Activated CD8-positive, alpha-beta memory T cell treated with anti-CD3 and anti-CD28 coated beads for 48 hours (primary cell): ENCODE measurements around the gene EBF4.

Experiments
- DNase-seq, 3 experiments: peaks; one replicate each; pipeline ENCODE4 v3.0.0-alpha.2; 2020; ENCODE audit warnings: low read depth in 2 of 3, low spot score in 2 of 3

The EBF4 gene, protein sequence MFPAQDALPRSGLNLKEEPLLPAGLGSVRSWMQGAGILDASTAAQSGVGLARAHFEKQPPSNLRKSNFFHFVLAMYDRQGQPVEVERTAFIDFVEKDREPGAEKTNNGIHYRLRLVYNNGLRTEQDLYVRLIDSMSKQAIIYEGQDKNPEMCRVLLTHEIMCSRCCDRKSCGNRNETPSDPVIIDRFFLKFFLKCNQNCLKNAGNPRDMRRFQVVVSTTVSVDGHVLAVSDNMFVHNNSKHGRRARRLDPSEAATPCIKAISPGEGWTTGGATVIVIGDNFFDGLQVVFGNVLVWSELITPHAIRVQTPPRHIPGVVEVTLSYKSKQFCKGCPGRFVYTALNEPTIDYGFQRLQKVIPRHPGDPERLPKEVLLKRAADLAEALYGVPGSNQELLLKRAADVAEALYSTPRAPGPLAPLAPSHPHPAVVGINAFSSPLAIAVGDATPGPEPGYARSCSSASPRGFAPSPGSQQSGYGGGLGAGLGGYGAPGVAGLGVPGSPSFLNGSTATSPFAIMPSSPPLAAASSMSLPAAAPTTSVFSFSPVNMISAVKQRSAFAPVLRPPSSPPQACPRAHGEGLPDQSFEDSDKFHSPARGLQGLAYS

GRCh38 chr20:2692036-2692885, at the start of gene EBF4:
EBF4 (plus strand) TSS chr20:2692780; CDS start chr20:2693646, 866 bp downstream.
- no peak for DNase-seq

- DNase-seq: no peak
These were observed 48.9 kb upstream of the EBF4 start for GRCh38 chr20:2643708-2644107.

DNA sequence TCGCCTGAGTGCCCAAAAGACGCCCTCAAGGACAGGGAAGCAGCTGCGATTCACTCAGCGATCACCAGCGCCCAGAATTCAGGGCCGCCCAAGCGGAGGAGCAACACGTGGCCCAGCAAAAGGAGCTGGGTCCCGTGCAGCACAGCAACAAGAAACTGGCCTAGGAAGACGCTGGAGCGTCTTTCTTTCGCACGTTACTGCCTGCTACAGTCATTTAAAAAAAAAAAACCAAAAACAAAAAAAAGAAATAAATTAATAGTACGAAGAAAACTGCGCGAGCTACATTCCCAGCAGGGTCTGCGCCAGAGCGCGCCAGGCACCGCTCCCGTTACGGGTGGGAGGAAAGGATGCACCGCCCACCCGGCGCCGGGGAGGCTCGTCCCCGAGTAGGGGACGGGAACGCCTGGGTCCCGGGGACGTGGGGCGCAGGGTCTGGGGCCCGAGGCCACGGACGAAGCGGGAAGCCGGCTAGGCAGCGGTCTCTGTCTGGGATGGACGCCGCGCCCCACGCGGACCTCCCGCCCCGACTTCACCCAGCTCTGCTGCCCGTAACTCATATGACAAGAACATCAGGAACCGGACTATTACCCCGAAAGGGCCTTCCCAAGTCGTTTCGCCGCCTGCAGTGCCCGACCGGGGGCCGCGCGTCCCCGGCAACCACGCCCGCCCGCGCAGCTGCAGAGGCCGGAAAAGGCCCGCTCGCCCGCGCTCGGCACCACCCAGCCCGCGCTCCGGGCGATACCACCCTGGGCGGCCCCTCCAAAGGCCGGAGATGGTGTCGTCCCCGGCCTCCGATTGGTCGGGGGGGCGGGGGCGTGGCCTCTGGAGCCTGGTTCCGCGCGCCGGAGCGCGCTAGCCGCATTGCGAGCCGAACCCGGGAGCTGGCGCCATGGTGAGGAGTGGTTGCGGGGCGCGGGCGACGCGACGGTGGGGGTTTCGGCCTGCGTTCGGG, 40.5 kb upstream of the EBF4 start, which contains the start of gene NOP56:
Gene NOP56 (plus strand): TSS at position 861 of the 952 bp plus-strand sequence. CDS start 29 bp downstream, at position 890.
- DNase-seq: peak; percentile 90 to 95 (median 94)

DNA sequence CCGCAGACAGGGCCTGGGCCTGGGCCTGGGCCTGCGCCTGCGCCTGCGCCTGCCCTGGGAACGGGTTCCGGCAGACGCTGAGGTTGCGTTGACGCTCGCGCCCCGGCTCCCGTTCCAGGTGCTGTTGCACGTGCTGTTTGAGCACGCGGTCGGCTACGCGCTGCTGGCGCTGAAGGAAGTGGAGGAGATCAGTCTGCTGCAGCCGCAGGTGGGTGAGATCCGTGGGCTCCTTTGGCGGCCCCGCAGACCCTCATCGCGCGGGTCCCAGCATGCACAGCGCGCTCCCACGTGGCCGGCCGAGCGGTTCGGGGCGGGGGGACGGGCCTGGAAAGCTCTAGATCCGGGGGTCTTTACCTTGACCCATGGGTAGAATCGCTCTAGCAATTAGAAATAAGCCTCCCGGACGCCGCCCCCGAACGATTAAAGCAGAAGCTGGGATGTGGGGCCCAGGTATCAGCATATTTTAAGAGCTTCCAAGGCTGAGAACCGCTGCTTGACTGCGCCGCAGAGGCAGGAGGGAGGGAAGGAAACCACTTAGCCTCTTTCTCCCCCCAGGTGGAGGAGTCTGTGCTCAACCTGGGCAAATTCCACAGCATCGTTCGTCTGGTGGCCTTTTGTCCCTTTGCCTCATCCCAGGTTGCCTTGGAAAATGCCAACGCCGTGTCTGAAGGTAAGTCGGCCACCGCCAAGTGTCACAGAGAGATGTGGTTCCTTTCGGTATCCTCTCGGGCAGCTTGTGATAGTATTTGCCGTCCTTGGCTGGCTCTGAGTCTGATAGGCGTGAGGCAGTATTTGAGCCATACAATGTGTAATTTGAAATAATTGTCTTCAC, 39.6 kb upstream of the EBF4 start:
- DNase-seq: no peak

- no peak for DNase-seq
These were observed 38.8 kb upstream of the EBF4 start for GRCh38 chr20:2653556-2654383.

DNA sequence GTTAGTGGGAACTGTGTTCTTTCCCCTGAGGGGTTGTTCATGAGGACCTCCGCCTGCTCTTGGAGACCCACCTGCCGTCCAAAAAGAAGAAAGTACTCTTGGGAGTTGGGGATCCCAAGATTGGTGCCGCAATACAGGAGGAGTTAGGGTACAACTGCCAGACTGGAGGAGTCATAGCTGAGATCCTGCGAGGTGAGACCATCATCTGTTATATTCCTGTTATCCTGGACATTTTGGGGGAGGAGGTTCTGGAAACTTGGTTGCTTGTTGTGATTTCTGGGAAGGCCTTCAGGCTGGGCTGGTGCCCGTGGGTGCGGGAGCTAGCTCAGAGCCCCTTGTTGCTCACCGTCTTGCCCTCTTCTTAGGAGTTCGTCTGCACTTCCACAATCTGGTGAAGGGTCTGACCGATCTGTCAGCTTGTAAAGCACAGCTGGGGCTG, 38.2 kb upstream of the EBF4 start:
- no peak for DNase-seq

DNA sequence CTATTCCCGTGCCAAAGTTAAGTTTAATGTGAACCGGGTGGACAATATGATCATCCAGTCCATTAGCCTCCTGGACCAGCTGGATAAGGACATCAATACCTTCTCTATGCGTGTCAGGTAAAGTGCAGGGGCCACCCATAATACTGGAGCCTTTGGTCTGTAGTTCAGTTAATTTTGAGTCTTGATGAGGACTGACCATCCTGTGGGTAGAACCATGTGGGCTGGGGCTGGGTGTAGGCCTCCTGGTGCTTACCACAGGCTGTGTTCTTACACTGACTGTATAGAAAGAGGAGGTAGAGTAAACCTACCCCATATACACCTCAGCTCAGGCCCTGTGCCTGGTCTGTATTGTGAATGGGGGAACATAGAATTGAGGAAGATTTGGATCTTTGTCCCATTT, 37.7 kb upstream of the EBF4 start:
- no peak for DNase-seq

DNA sequence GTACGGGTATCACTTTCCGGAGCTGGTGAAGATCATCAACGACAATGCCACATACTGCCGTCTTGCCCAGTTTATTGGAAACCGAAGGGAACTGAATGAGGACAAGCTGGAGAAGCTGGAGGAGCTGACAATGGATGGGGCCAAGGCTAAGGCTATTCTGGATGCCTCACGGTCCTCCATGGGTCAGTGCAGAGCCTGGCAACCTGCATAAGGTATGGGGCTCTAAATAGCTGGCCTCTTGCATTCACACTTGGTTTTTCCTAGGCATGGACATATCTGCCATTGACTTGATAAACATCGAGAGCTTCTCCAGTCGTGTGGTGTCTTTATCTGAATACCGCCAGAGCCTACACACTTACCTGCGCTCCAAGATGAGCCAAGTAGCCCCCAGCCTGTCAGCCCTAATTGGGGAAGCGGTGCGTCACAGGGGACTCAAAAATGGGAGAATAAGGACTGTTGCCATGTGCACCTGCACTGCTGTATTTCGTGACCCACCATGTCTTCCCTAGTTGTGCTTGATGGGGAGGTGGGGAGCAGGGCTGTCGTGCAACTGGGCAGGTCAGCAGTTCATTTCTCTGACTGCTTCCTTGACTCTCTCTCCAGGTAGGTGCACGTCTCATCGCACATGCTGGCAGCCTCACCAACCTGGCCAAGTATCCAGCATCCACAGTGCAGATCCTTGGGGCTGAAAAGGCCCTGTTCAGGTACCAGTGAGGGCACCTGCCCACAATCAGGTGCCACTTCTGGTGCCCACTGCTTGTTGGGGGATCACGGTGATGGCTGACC, 37.1 kb upstream of the EBF4 start:
- no peak for DNase-seq

DNA sequence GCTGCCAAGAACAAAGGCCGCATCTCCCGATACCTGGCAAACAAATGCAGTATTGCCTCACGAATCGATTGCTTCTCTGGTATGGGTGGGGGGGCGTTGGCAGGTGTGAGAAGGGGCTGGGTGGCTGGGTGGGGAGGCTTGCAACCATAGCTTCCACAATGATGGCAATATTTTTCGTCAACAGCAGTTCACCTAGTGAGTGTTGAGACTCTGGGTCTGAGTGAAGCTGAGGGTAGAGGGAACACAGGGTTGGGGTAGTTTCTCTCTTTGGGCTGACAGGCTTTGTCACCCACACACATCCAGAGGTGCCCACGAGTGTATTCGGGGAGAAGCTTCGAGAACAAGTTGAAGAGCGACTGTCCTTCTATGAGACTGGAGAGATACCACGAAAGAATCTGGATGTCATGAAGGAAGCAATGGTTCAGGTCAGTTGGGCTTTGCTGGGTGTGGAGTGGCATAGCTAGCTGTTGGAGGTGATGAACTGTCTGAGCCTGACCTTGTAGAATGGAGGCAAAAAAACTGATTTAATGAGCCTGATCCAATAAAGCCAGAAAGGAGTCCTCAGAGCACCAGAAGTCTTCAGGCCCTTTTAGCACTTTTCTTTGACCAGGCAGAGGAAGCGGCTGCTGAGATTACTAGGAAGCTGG, 36.0 kb upstream of the EBF4 start:
- DNase-seq: no peak

DNA sequence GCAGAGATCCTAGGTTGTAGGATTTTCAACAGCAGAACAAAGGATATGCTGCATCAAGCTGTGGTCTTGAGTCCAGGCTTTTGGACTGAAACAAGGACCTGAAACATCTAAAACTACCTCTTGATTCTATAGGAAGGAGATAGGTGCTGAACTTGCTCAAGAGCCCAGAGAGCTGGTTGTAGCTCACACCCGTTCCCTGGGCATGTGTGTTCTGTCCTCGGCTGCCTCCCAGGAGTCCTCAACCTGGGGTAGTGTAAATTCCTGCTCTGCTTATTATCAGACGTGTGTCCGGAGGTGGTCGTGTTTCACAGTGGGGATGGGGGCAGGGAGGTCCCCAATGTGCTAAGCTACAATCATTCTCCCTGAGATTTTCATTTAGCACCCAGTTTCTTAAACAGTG, 35.3 kb upstream of the EBF4 start:
- DNase-seq: no peak

DNA sequence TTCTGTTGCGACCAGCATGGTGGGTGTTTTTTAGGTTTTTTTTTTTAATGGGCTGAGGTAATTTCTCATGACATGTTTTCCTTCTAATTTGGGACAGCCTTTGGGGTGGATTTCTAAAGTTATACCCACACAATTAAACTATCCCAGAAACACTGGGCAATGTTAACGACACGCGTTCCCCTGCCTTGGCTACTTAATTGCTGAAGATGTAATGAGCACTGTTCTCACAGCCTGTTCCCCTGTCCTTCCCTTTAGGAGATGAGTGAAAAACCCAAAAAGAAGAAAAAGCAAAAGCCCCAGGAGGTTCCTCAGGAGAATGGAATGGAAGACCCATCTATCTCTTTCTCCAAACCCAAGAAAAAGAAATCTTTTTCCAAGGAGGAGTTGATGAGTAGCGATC, 34.9 kb upstream of the EBF4 start:
- DNase-seq: no peak

- no peak for DNase-seq
These were observed 33.9 kb upstream of the EBF4 start for GRCh38 chr20:2658414-2659354.

DNA sequence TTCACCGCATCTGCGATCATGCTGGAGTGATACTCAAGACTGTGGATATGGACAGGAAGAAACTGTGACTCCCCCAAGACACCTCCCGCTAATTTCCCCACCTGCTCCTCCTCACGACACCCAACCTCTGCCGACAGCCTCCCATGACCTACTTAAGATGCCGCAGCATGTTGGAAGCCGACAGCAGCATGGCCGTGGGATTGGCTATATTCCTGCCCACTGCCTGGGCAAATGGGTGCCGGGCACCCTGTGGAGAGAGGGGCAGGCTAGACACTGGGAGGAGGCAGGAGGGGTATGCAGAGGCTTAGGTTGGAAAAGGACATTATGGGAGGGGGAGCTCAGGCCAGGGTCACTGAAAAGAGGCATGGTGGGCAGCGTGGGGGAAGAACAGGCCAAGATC, 33.0 kb upstream of the EBF4 start:
- no peak for DNase-seq

- DNase-seq: no peak
These were observed 29.2 kb upstream of the EBF4 start for GRCh38 chr20:2663364-2663886.

- peak; percentile 77 to 87 (median 86) for DNase-seq
These were observed 28.5 kb upstream of the EBF4 start, which contains the start of gene IDH3B for GRCh38 chr20:2663887-2664719. IDH3B (minus strand) TSS chr20:2664216; CDS start chr20:2664188, 28 bp downstream.
